K562 (cell line): Measurements from ENCODE around the gene RNASEH2A. TPM values are rescaled to one million over a fixed set of nuclear protein-coding genes. Genes with fewer than 3 reads are reported as not detected.

Experiments used
- ESRRA ChIP-seq: fragments of 450-650 bp; IDR thresholded peaks from 2 replicates; pipeline ENCODE4 v1.6.1; 2014; ENCODE audit warnings: low read depth, mild to moderate bottlenecking, moderate library complexity, borderline replicate concordance
- RBFOX2 ChIP-seq: fragments of 200-400 bp; formaldehyde crosslinking; IDR thresholded peaks from 2 replicates; pipeline ENCODE4 v1.6.1; 2017; ENCODE audit warnings: low read depth, mild to moderate bottlenecking, low read length, moderate library complexity
- REST ChIP-seq, 2 experiments: fragments of 450-650 bp; formaldehyde crosslinking in 1 of 2; IDR thresholded peaks; 2 replicates each; pipeline versions ENCODE4 v1.4.0 to v1.6.1; 2014 to 2020; ENCODE audit warnings: mild to moderate bottlenecking in 2 of 2, borderline replicate concordance in 1 of 2, low read depth in 1 of 2
- SREBF2 ChIP-seq: sonication (generic); formaldehyde crosslinking; IDR thresholded peaks from 2 replicates; pipeline ENCODE4 v1.4.0; 2020; ENCODE audit warnings: mild to moderate bottlenecking, missing genetic modification reagents
- SRF ChIP-seq, 2 experiments: fragments of 250-450, 450-650 bp in 1 of 2; sonication (Bioruptor Pico) in 1 of 2; sonication (generic) in 1 of 2; formaldehyde crosslinking; IDR thresholded peaks; 2 replicates each; pipeline versions ENCODE4 v1.5.0 to v1.5.1; 2020 to 2022; ENCODE audit warnings: mild to moderate bottlenecking in 1 of 2, missing genetic modification reagents in 1 of 2
- UBTF ChIP-seq, 2 experiments: IDR thresholded peaks; 2 replicates each; pipeline ENCODE4 v1.6.1; 2012; ENCODE audit warnings: improper control_type of control experiment in 2 of 2, low read depth in 2 of 2, low read length in 2 of 2, borderline replicate concordance in 1 of 2
- VEZF1 ChIP-seq: fragments of 200-800 bp; sonication (Bioruptor generic); IDR thresholded peaks from 2 replicates; pipeline ENCODE4 v1.6.1; 2017; ENCODE audit warnings: missing genetic modification characterization, missing compliant biosample characterization
- polyA plus RNA-seq, 8 experiments: library from polyadenylated mRNA; depleted of rRNA in 4 of 8; stranded (reverse) in 5 of 8; unstranded in 3 of 8; fragments of >200 nt; fragmentation: Nextera tagmentation in 2 of 8; fragmentation: Illumina TruSeq in 1 of 8; extraction: Ambion mirVana in 2 of 8; extraction: Trizol in 1 of 8; gene quantifications; 2 replicates each; pipeline versions ENCODE4 v1.2.1 to v1.2.3, GENCODE V29; 2011 to 2014; ENCODE audit warnings: inconsistent platforms in 1 of 8, missing spikeins in 1 of 8
- total RNA-seq, 7 experiments: library from RNA; depleted of rRNA in 6 of 7; stranded (reverse); fragments of >200 nt in 6 of 7; fragmentation: Illumina TruSeq in 2 of 7; extraction: Trizol in 2 of 7; gene quantifications; 2 replicates each; pipeline versions ENCODE4 v1.2.1 to v1.2.3, GENCODE V29; 2011 to 2021; ENCODE audit warnings: low replicate concordance in 1 of 7
- TF ChIP-seq, protein P1 (sequence below): sonication (generic); formaldehyde crosslinking; IDR thresholded peaks from 2 replicates; pipeline ENCODE4 v1.8.0; 2022; ENCODE audit warnings: mild to moderate bottlenecking, missing genetic modification reagents

Gene RNASEH2A
- total and polyA plus RNA-seq, 9 of the 15 experiments (the other 6 are each of a cell fraction or from before 2014, with no cell fraction given), result 22.3 to 78.0 (median 61.7) TPM

DNA sequence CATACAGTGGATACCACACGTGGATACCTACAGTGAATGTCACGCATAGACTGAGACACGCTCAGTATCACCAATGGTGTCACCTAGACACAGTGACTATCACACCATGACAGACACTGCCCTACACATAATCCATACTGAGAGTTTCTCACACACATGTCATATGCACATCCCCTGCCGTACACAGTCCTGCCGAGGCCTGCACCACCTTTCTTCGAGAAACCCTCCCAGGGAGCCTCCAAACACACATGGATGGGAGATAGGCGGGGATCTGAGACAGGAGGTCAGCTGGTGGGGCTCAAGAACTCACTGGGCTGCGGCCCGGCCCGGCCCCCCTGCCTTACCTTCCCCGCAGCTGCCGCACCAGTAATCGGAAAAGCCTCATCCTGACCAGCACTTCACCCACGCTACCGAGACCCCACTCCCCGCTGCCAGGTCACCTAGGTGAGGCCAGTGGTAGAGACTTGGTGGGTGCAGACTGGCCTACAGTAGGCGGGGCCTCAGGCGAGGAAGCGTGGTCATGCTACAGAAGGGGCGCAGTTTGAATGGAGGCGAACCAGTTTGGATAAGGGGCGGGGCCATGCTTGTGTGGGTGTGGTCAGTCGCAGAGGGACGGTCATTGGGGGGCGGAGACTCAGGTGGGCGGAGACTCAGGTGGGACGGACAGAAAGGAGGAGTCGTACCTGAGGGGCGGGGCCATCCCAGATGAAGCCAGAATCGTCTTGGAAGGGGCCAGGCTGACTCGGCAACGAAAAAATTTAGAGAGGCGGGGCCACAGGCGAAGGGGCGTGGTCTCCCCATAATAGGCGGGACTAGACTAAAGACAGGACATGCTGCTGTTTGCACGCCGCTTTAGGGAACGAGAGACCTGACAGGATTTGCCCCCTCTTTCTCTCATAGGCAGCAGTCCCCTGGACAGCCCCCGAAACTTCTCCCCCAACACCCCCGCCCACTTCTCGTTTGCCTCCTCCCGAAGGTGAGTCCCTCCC is 34.0 kb downstream of the RNASEH2A start (continued):
- peak; percentile 93 for TF ChIP-seq REST (IDR thresholded peaks at IDR 0.05; ENCODE audit: borderline replicate concordance)
- no peak for TF ChIP-seq REST (CRISPR knock-in tag; IDR thresholded peaks at IDR 0.05; ENCODE audit: low read depth)
- peak; percentile 52; the same call in 1 of the 2 replicates for TF ChIP-seq ESRRA
- TF ChIP-seq VEZF1, result 0 out of 2 replicates have a peak, but pooled peaks have one; percentile 13
- TF ChIP-seq, protein P1, sequence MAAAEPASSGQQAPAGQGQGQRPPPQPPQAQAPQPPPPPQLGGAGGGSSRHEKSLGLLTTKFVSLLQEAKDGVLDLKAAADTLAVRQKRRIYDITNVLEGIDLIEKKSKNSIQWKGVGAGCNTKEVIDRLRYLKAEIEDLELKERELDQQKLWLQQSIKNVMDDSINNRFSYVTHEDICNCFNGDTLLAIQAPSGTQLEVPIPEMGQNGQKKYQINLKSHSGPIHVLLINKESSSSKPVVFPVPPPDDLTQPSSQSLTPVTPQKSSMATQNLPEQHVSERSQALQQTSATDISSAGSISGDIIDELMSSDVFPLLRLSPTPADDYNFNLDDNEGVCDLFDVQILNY (CRISPR knock-in tag), result 0 out of 2 replicates have a peak, but pooled peaks have one; percentile 65
- peak in 1 of 2 experiments; percentile 82; a peak in 1 of 4 replicates for TF ChIP-seq SRF (CRISPR knock-in tag; IDR thresholded peaks at IDR 0.05)
- TF ChIP-seq SREBF2 (CRISPR knock-in tag), result no peak
- TF ChIP-seq UBTF (IDR thresholded peaks at IDR 0.05; ENCODE audit: borderline replicate concordance in 1 of 2, low read depth in 2 of 2, low read length in 2 of 2), result no peak
- peak; percentile 33; the same call in 1 of the 2 replicates for TF ChIP-seq RBFOX2
